Measurements from ENCODE around the gene CAPN3.

CAPN3 gene

GRCh38 chr15:42392309-42393024 is 33.2 kb downstream of the CAPN3 start:
- no peaks in the 10 kb centered on the region for H3K79me2 ChIP-seq
- H3K36me3 ChIP-seq (ENCODE audit: control insufficient read depth, insufficient read depth, low read length), result no peaks in the 10 kb centered on the region
- H3K4me2 ChIP-seq (ENCODE audit: low read length), result no peak overlapping the region
- no peak for TF ChIP-seq CTCF (IDR thresholded peaks at IDR 0.05)
- no peaks in the 10 kb centered on the region for H3K27me3 ChIP-seq (ENCODE audit: control insufficient read depth, insufficient read depth, low read length)
- no peak overlapping the region for H3K27ac ChIP-seq
- H2AFZ ChIP-seq, result no peak overlapping the region
- H3K4me3 ChIP-seq (ENCODE audit: low read depth, low read length), result no peak overlapping the region
- no peaks in the 10 kb centered on the region for H3K4me1 ChIP-seq
- no peaks in the 10 kb centered on the region for H3K9me3 ChIP-seq (ENCODE audit: control insufficient read depth, low read length)
- no peak overlapping the region for H3K9ac ChIP-seq

- no peak for TF ChIP-seq CTCF (IDR thresholded peaks at IDR 0.05)
- Histone ChIP-seq H3K27me3 (ENCODE audit: control insufficient read depth, insufficient read depth, low read length) (no peaks in the 10 kb centered on the region), H3K9ac (no peak overlapping the region), H3K36me3 (ENCODE audit: control insufficient read depth, insufficient read depth, low read length) (no peaks in the 10 kb centered on the region), H3K27ac (no peak overlapping the region), H3K79me2 (no peaks in the 10 kb centered on the region), H3K4me3 (ENCODE audit: low read depth, low read length) (no peak overlapping the region), H2AFZ (no peak overlapping the region), H3K4me1 (no peaks in the 10 kb centered on the region), H3K9me3 (ENCODE audit: control insufficient read depth, low read length) (no peaks in the 10 kb centered on the region), H3K4me2 (ENCODE audit: low read length) (no peak overlapping the region)
Measured at GRCh38 chr15:42394106-42394505, 34.8 kb downstream of the CAPN3 start.

GRCh38 chr15:42395838-42396237 is 36.5 kb downstream of the CAPN3 start:
- TF ChIP-seq CTCF (IDR thresholded peaks at IDR 0.05), result no peak
- Histone ChIP-seq H3K27me3 (ENCODE audit: control insufficient read depth, insufficient read depth, low read length) (no peaks in the 10 kb centered on the region), H3K9ac (no peak overlapping the region), H3K36me3 (ENCODE audit: control insufficient read depth, insufficient read depth, low read length) (no peaks in the 10 kb centered on the region), H3K79me2 (no peaks in the 10 kb centered on the region), H3K9me3 (ENCODE audit: control insufficient read depth, low read length) (no peaks in the 10 kb centered on the region), H3K4me2 (ENCODE audit: low read length) (no peak overlapping the region), H3K4me1 (no peaks in the 10 kb centered on the region), H3K4me3 (ENCODE audit: low read depth, low read length) (no peak overlapping the region), H3K27ac (no peak overlapping the region), H2AFZ (no peak overlapping the region)

GRCh38 chr15:42401544-42402454 is 42.5 kb downstream of the CAPN3 start:
- Histone ChIP-seq H3K27me3 (ENCODE audit: control insufficient read depth, insufficient read depth, low read length) (no peaks in the 10 kb centered on the region), H3K27ac (no peak overlapping the region), H2AFZ (no peak overlapping the region), H3K9me3 (ENCODE audit: control insufficient read depth, low read length) (no peaks in the 10 kb centered on the region), H3K4me2 (ENCODE audit: low read length) (no peak overlapping the region), H3K79me2 (no peaks in the 10 kb centered on the region), H3K9ac (no peak overlapping the region), H3K4me3 (ENCODE audit: low read depth, low read length) (no peak overlapping the region), H3K4me1 (no peaks in the 10 kb centered on the region), H3K36me3 (ENCODE audit: control insufficient read depth, insufficient read depth, low read length) (no peaks in the 10 kb centered on the region)
- TF ChIP-seq CTCF (IDR thresholded peaks at IDR 0.05), result no peak

All from parathyroid adenoma (tissue), 2 donors.